SU-DHL-6 (cell line): ENCODE results near the gene ARL9.

ENCODE experiments used
- H2AFZ ChIP-seq: fragments of 200-600 bp; sonication (generic); 2 replicates; pipeline ENCODE4 v1.6.1; 2014; ENCODE audit warnings: low read depth, mild to moderate bottlenecking, moderate library complexity, mixed read lengths, antibody characterized with exemption, low read length; ENCODE audit not compliant: severe bottlenecking
- H3F3A ChIP-seq: fragments of 200-600 bp; shearing (Covaris generic); 2 replicates; pipeline ENCODE4 v1.6.0; 2016; ENCODE audit warnings: antibody characterized with exemption, mild to moderate bottlenecking; ENCODE audit not compliant: insufficient read depth
- H3K27ac ChIP-seq: fragments of 200-600 bp; sonication (generic); 2 replicates; pipeline ENCODE4 v1.5.1; 2016; ENCODE audit warnings: low read depth, mild to moderate bottlenecking, low read length, moderate library complexity, mixed read lengths
- H3K27me3 ChIP-seq: fragments of 200-600 bp; sonication (generic), shearing (Covaris generic); 2 replicates; pipeline ENCODE4 v1.6.0; 2014; ENCODE audit warnings: mild to moderate bottlenecking, low read length
- H3K36me3 ChIP-seq: fragments of 200-600 bp; sonication (generic); 2 replicates; pipeline ENCODE4 v1.6.1; 2014; ENCODE audit warnings: mild to moderate bottlenecking, low read length, mixed read lengths
- H3K4me2 ChIP-seq: fragments of 300-600, 200-600 bp; shearing (Covaris generic), sonication (generic); 2 replicates; pipeline ENCODE4 v1.6.0; 2014; ENCODE audit warnings: low read length, low read depth, mild to moderate bottlenecking; ENCODE audit not compliant: poor library complexity, severe bottlenecking
- H3K4me3 ChIP-seq: fragments of 200-600 bp; sonication (generic); 2 replicates; pipeline ENCODE4 v1.5.1; 2014; ENCODE audit warnings: antibody characterized with exemption, low read length, mild to moderate bottlenecking, mixed read lengths; ENCODE audit not compliant: insufficient read depth, poor library complexity, severe bottlenecking
- H3K79me2 ChIP-seq: fragments of 200-600 bp; sonication (generic); 2 replicates; pipeline ENCODE4 v1.6.1; 2014; ENCODE audit warnings: mild to moderate bottlenecking, low read length, moderate library complexity; ENCODE audit not compliant: insufficient read depth
- H3K9ac ChIP-seq: fragments of 200-600 bp; sonication (generic); 2 replicates; pipeline ENCODE4 v1.7.0; 2014; ENCODE audit warnings: mild to moderate bottlenecking, low read length
- H3K9me2 ChIP-seq: fragments of 200-600 bp; sonication (generic); replicated peaks from 2 replicates; pipeline ENCODE4 v1.6.1; 2014; ENCODE audit warnings: low read length; ENCODE audit not compliant: insufficient read depth
- H3K9me3 ChIP-seq: fragments of 200-600 bp; sonication (generic); 2 replicates; pipeline ENCODE4 v1.6.1; 2014; ENCODE audit warnings: low read length, mixed read lengths; ENCODE audit not compliant: insufficient read depth
- H4K20me1 ChIP-seq: fragments of 200-600 bp; sonication (generic); 2 replicates; pipeline ENCODE4 v1.6.1; 2014; ENCODE audit warnings: low read depth, mild to moderate bottlenecking, antibody characterized with exemption, low read length, moderate library complexity, mixed read lengths
- EZH2phosphoT487 ChIP-seq: fragments of 200-600 bp; sonication (generic), shearing (Covaris generic); conservative IDR thresholded peaks from 2 replicates; pipeline ENCODE4 v1.6.1; 2018; ENCODE audit warnings: mild to moderate bottlenecking, antibody characterized with exemption, low read length, moderate library complexity, mixed read lengths
- TF ChIP-seq, protein P1 (sequence below): fragments of 200-600 bp; sonication (generic); IDR thresholded peaks from one replicate; pipeline ENCODE4 v1.5.1; 2017; ENCODE audit warnings: antibody characterized with exemption, mild to moderate bottlenecking, low read length, moderate library complexity; ENCODE audit not compliant: insufficient read depth, poor library complexity, severe bottlenecking

The ARL9 gene

GRCh38 chr4:56552273-56552672 is 46.7 kb downstream of the ARL9 start:
- TF ChIP-seq, protein P1, sequence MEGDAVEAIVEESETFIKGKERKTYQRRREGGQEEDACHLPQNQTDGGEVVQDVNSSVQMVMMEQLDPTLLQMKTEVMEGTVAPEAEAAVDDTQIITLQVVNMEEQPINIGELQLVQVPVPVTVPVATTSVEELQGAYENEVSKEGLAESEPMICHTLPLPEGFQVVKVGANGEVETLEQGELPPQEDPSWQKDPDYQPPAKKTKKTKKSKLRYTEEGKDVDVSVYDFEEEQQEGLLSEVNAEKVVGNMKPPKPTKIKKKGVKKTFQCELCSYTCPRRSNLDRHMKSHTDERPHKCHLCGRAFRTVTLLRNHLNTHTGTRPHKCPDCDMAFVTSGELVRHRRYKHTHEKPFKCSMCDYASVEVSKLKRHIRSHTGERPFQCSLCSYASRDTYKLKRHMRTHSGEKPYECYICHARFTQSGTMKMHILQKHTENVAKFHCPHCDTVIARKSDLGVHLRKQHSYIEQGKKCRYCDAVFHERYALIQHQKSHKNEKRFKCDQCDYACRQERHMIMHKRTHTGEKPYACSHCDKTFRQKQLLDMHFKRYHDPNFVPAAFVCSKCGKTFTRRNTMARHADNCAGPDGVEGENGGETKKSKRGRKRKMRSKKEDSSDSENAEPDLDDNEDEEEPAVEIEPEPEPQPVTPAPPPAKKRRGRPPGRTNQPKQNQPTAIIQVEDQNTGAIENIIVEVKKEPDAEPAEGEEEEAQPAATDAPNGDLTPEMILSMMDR, result no peak
- TF ChIP-seq EZH2phosphoT487, result no peak
- no peaks in the 10 kb centered on the region for H3K79me2 ChIP-seq
- no peaks in the 10 kb centered on the region for H3K9me2 ChIP-seq

GRCh38 chr4:56570041-56570440 is 64.5 kb downstream of the ARL9 start:
- H3K4me2 ChIP-seq, result no peak overlapping the region
- H3K27ac ChIP-seq, result no peak overlapping the region

More at GRCh38 chr4:56552273-56552672, 46.7 kb downstream of the ARL9 start:
- H3K4me3 ChIP-seq, result no peak overlapping the region
- no peaks in the 10 kb centered on the region for H3K9me3 ChIP-seq
- H3K4me2 ChIP-seq, result no peak overlapping the region
- no peaks in the 10 kb centered on the region for H3K36me3 ChIP-seq
- no peak overlapping the region for H3K9ac ChIP-seq
- H3K27me3 ChIP-seq, result no peaks in the 10 kb centered on the region
- no peaks in the 10 kb centered on the region for H3F3A ChIP-seq
- no peaks in the 10 kb centered on the region for H4K20me1 ChIP-seq
- no peak overlapping the region for H3K27ac ChIP-seq
- no peak overlapping the region for H2AFZ ChIP-seq

More at GRCh38 chr4:56570041-56570440, 64.5 kb downstream of the ARL9 start:
- TF ChIP-seq, protein P1, result no peak
- no peak for TF ChIP-seq EZH2phosphoT487
- Histone ChIP-seq H3K27me3 (no peaks in the 10 kb centered on the region), H3F3A (no peaks in the 10 kb centered on the region), H3K9me2 (no peaks in the 10 kb centered on the region), H3K4me3 (no peak overlapping the region), H3K9me3 (no peaks in the 10 kb centered on the region), H3K9ac (no peak overlapping the region), H2AFZ (no peak overlapping the region), H3K79me2 (no peaks in the 10 kb centered on the region), H4K20me1 (no peaks in the 10 kb centered on the region), H3K36me3 (no peaks in the 10 kb centered on the region)
